ENCODE data around the gene KMT5C. TPM values are rescaled to one million over a fixed set of nuclear protein-coding genes. Genes with fewer than 3 reads are reported as not detected.

Gene KMT5C
- 4.5 TPM for total RNA-seq

DNA sequence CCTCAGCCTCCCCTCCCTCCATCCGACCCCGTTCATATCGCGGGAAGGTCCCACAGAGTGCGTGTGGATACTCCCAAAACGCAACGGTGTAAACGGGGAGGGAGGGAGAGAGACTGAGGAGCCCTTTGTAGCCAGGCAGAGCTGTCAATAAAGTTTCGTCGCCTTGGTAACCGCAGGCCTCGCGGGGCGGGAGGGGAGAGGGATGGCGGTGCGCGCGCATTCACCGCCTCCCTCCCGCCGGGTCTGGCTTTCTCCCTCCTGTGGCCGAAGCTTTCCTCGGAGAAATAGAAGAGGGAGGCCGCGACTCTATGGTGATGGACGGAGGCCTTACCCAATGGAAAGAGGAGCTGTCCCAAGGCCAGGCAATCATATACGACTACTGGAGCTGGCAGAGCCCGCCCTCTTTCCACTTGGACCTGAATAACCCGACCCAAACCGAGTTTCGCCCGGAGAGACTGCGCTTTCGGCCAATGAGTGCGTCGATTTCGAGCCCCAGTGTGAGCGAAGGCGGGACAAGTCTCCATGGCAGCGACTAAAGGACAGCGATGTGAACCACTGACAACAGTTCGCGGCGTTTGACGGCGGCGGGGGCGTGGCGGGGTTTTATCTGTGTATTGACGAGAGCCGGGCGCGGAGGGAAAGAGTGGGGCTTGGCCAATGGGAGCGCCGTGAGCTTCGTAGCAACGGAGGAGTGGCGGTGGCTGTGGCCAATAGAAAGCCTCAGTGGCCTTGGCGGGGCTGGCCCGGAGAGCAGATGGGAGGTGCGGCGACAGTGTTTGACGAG is at the start of gene KMT5C:
Gene KMT5C, plus strand, starts transcription at position 772 of the 784 bp plus-strand sequence. CDS start 2,061 bp downstream, outside the sequence.
- peak; percentile 100 for DNase-seq (ENCODE audit: low spot score)
- peak; percentile 86 for ATAC-seq

DNA sequence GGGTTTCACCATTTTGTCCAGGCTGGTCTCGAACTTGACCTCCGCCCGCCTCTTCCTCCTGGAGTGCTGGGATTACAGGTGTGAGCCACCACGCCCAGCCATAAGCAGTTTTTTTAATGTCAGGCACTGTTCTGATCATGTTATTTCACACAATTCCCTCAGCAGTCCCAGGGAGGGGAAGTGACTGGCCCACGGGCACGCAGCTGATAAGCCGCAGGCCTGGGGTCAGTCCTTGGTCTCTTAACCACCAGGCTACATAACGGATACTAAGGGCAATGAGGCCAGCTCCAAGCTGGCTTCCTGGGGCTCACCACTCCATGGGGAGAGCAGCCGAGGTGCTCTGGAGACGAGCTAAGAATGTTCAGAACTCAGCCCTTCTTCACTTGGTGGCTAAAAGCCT is 42.4 kb upstream of the KMT5C start:
- ATAC-seq (no peak), DNase-seq (ENCODE audit: low spot score) (no peak)

DNA sequence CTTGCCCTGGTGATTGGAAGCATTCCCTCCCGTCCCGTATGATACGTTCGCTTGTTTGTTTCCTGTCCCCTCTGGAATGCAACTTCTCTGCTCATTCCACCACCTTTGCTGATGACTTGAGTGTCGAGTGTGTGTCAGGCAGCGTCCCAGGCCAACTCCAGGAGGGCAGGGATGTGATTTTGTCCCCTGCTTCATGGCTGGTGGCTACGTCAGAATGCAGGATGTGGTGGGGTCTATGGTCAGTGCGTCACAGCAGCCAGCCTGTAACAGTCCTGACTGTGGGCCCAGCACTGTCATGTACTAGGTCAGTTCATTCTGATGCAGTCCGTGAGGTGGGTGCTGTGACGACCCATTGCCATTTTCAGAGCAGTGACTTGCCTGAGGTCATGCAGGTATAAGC is 39.7 kb upstream of the KMT5C start:
- no peak for DNase-seq (ENCODE audit: low spot score)
- no peak for ATAC-seq

DNA sequence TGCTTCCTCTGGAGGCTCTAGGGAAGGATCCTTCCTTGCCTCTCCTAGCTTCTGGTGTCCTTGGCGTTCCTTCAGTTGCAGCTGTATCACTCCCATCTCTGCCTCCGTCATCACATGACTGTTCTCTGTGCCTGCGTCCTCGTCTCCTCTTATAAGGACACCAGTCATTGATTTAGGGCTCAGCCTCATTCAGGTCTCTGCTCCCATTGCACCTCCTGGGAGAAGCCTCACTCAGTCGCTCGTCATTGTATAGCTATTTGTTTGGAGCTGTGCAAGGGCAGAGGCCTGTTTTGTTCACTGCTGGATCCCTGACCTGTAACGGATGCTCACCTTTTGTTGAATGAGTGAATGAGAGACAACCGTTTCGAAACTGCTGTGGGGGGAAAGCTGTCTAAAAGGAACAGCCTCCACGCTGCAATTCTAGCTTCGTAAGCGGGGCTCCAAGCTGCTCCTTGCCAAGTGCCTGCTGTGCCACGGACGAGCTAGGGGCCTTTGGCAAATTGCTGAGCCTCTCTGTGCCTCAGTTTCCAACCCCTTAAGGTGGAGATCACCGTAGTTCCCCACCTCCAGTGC is 38.7 kb upstream of the KMT5C start:
- no peak for DNase-seq (ENCODE audit: low spot score)
- ATAC-seq, result no peak

DNA sequence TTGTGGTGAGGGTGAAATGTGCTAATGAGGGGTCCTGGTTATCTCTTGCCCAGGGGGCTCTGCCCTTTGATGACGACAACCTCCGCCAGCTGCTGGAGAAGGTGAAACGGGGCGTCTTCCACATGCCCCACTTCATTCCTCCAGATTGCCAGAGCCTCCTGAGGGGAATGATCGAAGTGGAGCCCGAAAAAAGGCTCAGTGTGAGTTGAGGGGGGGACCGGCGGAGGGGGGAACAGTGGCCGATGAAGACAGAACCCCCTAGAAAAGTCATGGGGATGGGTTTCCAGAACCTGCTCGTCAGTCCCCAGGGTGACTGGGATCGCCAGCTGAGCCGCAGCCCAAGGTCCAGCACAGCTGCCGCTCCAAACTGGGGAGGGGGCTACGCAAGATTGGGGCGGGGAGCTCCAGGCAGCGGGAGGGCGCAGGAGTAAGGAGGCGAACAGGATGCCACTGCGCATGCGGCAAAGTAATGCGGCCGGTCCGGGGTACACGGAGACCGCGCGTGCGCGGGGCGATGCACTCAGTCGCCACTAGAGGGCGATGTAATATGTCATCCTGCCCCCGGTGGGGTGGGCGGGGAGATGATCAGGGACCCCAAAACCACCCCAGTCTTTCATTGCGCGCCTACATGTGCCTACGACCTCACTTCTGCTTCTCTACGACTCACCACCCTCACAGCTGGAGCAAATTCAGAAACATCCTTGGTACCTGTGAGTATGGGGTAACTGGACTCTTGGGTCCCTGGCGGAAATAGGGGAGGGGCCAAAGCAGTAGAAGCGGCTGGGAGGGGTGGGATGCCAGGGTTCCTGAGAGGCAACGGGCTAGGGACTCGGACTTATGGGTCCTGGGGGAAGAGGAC is 38.0 kb upstream of the KMT5C start:
- ATAC-seq, result peak; percentile 95
- DNase-seq (ENCODE audit: low spot score), result peak; percentile 87

DNA sequence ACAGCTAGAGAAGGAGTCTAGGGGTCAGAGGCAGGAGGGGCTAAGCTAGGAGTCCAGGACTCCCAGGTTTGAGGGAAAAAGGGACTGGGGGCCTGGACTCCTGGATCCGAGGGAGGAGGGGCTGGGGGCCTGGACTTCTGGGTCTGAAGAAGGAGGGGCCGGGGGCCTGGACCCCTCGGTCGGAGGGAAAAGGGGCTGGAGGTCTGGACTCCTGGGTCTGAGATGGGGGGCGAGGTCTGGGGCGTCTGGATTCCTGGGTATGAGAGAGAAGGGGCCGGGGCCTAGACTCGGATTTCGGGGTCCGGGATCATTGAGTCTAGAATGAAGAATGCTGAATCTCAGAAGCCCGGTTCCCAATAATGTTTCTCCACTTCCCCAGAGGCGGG is 37.4 kb upstream of the KMT5C start:
- no peak for ATAC-seq
- DNase-seq (ENCODE audit: low spot score), result no peak

DNA sequence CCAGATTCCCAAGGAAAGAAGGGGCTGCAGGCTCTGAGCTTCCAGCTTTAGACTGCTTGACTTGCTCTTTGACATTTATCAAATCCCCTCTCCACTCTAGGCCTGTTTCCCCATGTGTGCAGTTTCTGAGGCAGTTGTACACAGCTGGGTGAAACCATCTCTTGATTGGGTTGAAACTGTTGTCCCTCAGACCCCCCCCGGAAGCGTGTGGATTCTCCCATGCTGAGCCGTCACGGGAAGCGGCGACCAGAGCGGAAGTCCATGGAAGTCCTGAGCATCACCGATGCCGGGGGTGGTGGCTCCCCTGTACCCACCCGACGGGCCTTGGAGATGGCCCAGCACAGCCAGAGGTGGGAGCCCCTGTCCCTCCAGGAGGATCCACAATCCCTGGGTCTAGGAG is 36.2 kb upstream of the KMT5C start:
- no peak for ATAC-seq

DNA sequence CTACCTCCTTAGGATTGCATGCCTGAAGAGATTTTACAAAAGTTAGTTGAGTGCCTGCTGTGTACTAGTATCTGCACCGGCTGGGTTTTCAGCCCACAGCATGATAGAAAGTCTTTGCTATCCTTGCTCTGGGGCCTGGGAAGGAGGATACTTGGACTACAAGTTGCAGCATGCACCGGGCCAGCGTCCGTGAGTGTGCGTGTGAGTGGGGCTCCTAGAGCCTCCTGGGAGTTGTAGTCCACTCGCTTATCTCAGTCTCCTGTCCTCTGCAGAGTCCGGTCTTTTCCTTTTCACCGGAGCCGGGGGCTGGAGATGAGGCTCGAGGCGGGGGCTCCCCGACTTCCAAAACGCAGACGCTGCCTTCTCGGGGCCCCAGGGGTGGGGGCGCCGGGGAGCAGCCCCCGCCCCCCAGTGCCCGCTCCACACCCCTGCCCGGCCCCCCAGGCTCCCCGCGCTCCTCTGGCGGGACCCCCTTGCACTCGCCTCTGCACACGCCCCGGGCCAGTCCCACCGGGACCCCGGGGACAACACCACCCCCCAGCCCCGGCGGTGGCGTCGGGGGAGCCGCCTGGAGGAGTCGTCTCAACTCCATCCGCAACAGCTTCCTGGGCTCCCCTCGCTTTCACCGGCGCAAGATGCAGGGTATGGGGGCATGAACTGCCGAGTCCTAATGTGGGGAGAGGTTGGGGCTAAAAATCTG is 35.2 kb upstream of the KMT5C start:
- ATAC-seq, result peak; percentile 65
- no peak for DNase-seq (ENCODE audit: low spot score)

More for the DNA sequence above, 36.2 kb upstream of the KMT5C start:
- no peak for DNase-seq (ENCODE audit: low spot score)

DNA sequence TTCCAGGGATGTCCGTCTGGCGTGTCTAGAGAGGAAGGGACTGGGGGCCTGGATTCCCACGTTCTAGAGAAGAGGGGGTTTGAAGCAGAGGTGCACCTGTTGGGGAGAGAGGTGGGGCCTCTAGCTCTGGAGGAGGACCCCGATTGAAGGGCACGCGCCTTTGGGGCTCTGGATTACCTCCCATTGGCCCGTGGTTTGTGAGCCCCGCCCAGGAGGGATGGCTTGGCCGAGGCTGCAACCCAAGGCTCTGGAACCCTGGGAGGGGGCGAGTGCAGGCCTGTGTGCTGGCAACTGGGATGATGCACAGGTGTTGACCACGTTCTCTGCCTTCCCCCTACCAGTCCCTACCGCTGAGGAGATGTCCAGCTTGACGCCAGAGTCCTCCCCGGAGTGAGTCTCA is 34.7 kb upstream of the KMT5C start:
- ATAC-seq (no peak), DNase-seq (ENCODE audit: low spot score) (no peak)

DNA sequence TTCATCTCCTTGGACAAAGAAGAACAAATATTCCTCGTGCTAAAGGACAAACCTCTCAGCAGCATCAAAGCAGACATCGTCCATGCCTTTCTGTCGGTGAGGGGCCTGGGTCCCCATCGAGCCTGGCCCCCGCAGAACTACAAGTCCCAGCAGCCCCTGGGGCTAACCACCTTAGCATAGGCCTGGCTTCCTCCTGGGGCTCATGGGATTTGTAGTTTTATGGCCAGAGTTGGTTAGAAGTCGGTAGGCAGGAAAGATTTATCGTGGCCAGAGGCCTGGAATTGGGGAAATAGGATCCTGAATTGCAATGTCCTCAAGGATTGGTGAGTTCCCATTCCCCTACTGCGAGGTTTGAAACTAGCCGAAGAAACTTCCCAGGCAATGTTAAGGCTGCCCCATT is 34.2 kb upstream of the KMT5C start:
- ATAC-seq (peak; percentile 73), DNase-seq (ENCODE audit: low spot score) (no peak)

DNA sequence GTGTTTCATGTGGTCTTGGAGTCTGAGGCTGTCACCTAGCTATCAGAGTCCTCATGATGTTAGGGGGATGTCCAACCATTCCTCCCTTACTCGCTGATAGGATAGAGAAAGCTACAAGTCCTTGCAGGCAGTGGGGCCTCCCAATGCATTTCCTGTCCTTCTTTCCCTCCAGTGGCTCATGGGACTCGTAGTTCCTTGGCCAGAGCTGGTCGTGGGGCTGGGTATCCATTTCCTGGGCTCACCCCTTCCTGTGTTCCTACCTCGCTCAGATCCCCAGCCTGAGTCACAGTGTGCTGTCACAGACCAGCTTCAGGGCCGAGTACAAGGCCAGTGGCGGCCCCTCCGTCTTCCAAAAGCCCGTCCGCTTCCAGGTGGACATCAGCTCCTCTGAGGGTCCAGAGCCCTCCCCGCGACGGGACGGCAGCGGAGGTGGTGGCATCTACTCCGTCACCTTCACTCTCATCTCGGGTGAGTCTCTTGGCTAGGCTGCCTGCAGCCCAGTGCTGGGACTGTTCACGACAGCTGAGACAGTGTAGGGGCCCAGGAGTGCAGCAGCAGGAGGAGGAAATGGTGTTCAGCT is 33.6 kb upstream of the KMT5C start:
- DNase-seq (ENCODE audit: low spot score) (no peak), ATAC-seq (no peak)

DNA sequence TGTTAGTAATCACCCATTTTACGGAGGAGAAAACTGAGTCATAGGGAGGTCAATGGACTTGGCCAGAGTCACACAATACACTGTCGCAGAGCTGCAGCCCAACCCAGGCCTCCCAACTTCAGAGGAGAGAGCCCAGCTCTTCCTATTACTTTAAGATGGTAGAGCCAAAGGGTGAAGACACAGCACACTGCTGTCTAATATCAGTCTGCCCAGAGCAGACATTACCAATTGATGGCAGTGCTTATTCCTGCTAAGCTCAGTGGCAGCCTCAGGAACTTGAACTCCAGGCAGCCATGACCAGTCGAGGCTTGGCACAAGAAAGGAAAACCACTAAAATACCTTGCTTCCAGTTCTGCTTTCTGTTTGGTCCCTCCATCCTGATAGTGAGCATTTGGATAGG is 33.0 kb upstream of the KMT5C start:
- ATAC-seq (no peak), DNase-seq (ENCODE audit: low spot score) (no peak)

DNA sequence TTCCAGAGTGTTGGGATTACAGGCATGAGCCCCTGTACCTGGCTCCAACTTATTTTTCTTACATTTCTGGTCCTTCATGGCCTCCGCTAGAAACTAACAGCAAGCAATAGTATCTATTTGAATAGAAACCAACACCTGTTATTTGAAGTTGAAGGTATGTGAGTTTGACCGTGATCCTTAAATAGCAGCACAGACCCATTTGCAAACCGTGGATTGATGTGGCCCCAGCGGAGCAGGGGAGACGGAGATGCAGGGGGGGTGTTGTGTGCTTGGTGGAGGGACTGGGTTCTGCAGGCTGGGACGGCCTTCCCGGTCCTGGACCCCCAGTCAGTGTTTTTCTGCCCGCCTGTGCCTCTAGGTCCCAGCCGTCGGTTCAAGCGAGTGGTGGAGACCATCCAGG is 31.4 kb upstream of the KMT5C start:
- no peak for DNase-seq (ENCODE audit: low spot score)
- no peak for ATAC-seq

DNA sequence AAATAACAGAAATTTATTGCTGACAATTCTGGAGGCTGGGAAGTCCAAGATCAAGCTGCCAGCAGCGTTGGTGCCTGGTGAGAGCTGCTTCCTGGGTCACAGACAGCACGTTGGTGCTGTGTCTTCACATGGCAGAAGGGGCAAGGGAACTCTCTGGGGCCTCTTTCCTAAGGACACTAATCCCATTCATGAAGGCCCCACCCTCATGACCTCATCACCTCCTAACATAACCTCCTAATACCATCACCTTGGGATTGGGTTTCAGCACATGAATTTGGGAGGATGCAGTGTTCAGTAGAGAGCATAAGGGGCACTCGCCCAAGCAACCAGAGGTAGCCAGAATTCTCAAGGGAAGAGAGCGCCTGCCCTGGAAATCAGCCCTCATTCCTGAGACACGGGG is 30.2 kb upstream of the KMT5C start:
- no peak for ATAC-seq
- no peak for DNase-seq (ENCODE audit: low spot score)

DNA sequence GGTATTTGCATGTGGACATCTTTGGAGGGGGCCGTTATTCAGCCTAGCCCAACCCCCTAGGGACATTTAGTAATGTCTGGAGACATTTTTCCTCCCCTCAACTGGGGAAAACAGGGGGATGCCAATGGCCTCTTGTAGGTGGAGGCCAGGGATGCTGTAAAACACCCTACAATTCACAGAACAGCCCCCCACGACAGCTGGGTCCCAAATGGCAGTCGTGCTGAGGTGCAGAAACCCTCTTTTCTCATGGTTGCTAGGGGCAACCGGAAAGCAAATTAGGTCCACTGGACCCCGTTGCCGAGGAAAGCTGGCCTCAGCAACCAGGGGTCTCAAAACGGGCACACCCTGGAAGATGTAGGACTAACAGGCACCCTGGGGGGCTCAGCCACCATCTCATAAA is 29.2 kb upstream of the KMT5C start:
- DNase-seq (ENCODE audit: low spot score), result no peak

DNA sequence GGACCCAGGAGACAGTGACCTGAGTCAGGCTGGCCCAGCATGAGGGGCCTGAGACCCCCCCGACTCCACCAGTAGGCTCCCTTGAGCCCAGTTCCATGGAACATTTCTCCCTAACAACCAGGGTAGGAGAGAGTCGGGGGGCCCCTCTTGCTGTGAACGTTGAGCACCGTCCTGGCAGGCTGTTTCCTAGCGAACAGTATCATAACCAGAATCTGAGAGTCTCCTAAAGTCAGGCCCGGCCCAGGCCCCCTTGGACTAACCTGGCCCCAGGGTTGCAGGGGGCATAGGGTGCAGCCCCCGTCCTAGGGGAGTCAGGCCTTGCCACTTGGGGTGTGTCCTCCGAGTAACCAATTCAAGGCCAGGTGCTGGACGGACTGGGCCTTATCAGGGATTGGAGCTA is 28.3 kb upstream of the KMT5C start:
- ATAC-seq, result no peak

More for the DNA sequence above, 29.2 kb upstream of the KMT5C start:
- ATAC-seq, result no peak

DNA sequence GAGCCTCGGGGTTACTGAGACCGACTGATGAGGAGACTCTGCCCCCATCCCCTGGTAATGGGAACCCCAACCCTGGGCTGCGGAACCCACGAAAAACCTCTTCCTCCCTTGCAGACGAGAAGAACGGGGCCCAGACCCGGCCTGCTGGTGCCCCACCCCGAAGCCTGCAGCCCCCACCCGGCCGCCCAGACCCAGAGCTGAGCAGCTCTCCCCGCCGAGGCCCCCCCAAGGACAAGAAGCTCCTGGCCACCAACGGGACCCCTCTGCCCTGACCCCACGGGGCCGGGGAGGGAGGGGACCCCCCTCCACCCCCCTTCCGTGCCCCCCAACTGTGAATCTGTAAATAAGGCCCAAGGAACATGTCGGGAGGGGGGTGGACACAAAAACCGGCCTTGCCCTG is 27.9 kb upstream of the KMT5C start:
- DNase-seq (ENCODE audit: low spot score) (no peak), ATAC-seq (no peak)

More for the DNA sequence above, 28.3 kb upstream of the KMT5C start:
- no peak for DNase-seq (ENCODE audit: low spot score)

DNA sequence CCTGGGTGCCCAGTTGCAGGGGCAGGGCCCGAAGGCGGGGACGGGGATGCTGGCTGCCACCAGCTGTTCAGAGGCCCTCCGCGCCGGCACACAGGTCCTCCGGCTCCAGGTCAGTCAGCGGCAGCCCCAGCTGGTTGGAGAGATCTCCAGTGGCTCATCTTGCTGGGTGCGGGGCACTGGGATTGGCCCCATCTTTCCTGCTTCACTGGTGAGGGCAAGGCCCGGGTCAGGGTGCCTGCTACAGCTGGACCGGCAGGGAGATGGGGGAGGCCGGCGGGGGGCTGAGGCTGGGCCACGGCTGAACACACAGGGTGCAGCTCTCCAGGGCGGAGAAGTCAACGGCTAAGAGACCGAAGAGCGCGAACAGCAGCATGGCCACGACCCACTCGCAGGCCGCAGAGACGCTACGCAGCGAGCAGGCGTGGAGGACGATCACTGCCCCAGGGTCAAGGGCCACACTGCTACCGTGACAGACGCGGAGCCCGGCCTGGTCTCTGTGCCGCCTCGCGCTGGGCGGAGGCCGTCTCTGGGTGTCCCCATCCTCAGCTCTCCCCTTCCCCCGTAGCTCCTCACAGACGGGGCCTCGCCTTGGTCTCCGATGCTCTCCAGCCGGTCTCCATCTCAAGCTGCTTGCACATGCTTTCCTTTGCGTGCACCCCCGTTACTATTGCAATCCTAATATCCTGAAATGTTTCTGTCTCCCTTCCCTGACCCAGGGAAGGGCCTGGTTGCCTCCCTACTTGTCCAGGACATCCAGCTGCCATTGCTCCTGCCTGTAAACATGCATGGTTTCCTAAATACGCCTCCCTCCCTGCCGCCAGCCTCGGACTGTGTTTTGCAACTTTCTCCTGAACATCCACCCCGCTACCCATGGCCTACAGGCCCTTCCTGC is 26.8 kb upstream of the KMT5C start:
- no peak for DNase-seq (ENCODE audit: low spot score)
- no peak for ATAC-seq

DNA sequence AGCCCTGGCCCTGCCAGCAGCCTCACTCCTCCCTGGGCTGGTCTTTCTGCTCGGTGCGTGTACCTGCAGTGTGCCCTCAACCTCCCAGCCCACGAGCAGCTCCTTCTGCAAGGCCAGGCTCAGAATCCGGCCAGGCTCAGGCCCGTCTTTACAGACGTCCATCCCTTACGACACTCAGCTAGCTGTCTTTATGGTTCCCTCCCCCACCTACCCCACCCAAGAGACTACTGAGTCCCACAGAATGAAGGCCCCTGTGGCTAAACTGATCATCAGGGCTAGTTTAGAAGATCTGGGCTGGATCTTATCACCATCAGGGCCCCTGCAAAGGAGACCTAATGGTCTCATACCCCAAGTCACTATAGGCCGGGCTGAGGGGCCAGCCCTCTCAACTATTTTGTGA is 25.3 kb upstream of the KMT5C start:
- no peak for ATAC-seq

More for the DNA sequence above, 25.3 kb upstream of the KMT5C start:
- DNase-seq (ENCODE audit: low spot score), result no peak

Measured in left lobe of liver (tissue), 2 donors.